WTC11 (cell line): ENCODE results near the gene SENP3.

Experiments
- ETV6 ChIP-seq: sonication (generic); formaldehyde crosslinking; IDR thresholded peaks from 2 replicates; pipeline ENCODE4 v1.8.1; 2022; ENCODE audit warnings: mild to moderate bottlenecking, missing genetic modification reagents
- IRF2 ChIP-seq: sonication (generic); formaldehyde crosslinking; IDR thresholded peaks from 2 replicates; pipeline ENCODE4 v1.8.0; 2022; ENCODE audit warnings: low read depth, missing genetic modification reagents, borderline replicate concordance
- JUN ChIP-seq: sonication (generic); formaldehyde crosslinking; IDR thresholded peaks from 2 replicates; pipeline ENCODE4 v1.8.0; 2023; ENCODE audit warnings: mild to moderate bottlenecking, missing genetic modification reagents
- MAX ChIP-seq: sonication (generic); formaldehyde crosslinking; IDR thresholded peaks from 2 replicates; pipeline ENCODE4 v1.8.0; 2022; ENCODE audit warnings: mild to moderate bottlenecking, missing genetic modification reagents
- TF ChIP-seq, protein P1 (sequence below): fragments of 200-600 bp; IDR thresholded peaks from 2 replicates; pipeline ENCODE4 v1.8.0; 2022; ENCODE audit warnings: antibody characterized with exemption
- TF ChIP-seq, protein P2 (sequence below): sonication (generic); formaldehyde crosslinking; IDR thresholded peaks from 2 replicates; pipeline ENCODE4 v1.8.1; 2022; ENCODE audit warnings: low read depth, mild to moderate bottlenecking, moderate library complexity, missing genetic modification reagents, borderline replicate concordance

- TF ChIP-seq IRF2 (CRISPR knock-in tag) (no peak), MAX (no peak), ETV6 (no peak), JUN (CRISPR knock-in tag) (no peak)
- TF ChIP-seq, protein P1, sequence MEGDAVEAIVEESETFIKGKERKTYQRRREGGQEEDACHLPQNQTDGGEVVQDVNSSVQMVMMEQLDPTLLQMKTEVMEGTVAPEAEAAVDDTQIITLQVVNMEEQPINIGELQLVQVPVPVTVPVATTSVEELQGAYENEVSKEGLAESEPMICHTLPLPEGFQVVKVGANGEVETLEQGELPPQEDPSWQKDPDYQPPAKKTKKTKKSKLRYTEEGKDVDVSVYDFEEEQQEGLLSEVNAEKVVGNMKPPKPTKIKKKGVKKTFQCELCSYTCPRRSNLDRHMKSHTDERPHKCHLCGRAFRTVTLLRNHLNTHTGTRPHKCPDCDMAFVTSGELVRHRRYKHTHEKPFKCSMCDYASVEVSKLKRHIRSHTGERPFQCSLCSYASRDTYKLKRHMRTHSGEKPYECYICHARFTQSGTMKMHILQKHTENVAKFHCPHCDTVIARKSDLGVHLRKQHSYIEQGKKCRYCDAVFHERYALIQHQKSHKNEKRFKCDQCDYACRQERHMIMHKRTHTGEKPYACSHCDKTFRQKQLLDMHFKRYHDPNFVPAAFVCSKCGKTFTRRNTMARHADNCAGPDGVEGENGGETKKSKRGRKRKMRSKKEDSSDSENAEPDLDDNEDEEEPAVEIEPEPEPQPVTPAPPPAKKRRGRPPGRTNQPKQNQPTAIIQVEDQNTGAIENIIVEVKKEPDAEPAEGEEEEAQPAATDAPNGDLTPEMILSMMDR: no peak
- TF ChIP-seq, protein P2, sequence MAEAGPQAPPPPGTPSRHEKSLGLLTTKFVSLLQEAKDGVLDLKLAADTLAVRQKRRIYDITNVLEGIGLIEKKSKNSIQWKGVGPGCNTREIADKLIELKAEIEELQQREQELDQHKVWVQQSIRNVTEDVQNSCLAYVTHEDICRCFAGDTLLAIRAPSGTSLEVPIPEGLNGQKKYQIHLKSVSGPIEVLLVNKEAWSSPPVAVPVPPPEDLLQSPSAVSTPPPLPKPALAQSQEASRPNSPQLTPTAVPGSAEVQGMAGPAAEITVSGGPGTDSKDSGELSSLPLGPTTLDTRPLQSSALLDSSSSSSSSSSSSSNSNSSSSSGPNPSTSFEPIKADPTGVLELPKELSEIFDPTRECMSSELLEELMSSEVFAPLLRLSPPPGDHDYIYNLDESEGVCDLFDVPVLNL (CRISPR knock-in tag): no peak
Measured at GRCh38 chr17:7538891-7539545, 22.7 kb upstream of the SENP3 start.
